K562 (cell line): ENCODE data around the gene LIX1L.

ENCODE experiments used
- FOXM1 ChIP-seq, 2 experiments: fragments of 450-650 bp in 1 of 2; sonication (generic) in 1 of 2; formaldehyde crosslinking in 1 of 2; IDR thresholded peaks; 2 replicates each; pipeline versions ENCODE4 v1.6.1 to v1.9.0; 2017 to 2022; ENCODE audit warnings: low read depth in 2 of 2, mild to moderate bottlenecking in 2 of 2, missing genetic modification reagents in 1 of 2, moderate library complexity in 1 of 2
- TAF1 ChIP-seq: IDR thresholded peaks from 2 replicates; pipeline ENCODE4 v1.6.1; 2011; ENCODE audit warnings: mild to moderate bottlenecking, low read length, moderate library complexity; ENCODE audit not compliant: insufficient read depth, control insufficient read depth, severe bottlenecking; ENCODE audit errors: extremely low read depth

DNA sequence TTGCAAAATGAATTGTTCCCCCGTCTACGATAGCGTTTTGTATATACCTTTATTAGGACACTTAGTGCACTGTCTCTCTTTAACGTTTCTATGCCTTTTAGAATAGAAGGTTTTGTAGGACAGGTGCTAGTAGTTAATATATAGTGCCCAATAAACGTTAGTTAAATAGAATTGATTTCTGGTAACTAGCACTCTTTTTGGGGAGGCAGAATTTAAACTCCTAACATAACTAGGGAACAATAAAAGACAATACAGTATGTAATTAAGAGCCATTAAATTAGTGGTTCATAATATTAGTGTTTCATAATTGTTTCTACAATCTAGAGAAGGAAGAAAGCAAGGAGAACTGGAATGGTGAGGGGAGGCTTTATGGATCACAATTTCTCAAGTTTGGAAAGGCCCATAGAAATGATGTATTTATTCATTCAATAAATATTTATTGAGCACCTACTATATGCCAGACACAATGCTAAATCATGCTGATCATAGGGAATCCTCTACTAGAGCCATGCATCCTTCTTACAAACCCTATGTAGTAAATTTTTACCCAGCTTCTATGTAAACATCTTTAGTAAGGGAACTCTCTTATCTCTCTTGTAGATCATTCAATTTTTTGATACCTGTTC lies 7.4 kb upstream of the LIX1L start:
- TF ChIP-seq FOXM1 (IDR thresholded peaks at IDR 0.05; ENCODE audit: low read depth) (no peak), FOXM1 (CRISPR knock-in tag; IDR thresholded peaks at IDR 0.05; ENCODE audit: low read depth) (no peak), TAF1 (no peak)
